Stimulated activated CD4-positive, alpha-beta T cell treated with anti-CD3 and anti-CD28 coated beads, Interleukin-1b, Interleukin-23, amount 100 ng/mL, for 1 hour (primary cell): Measurements from ENCODE around the gene AP4E1.
"Not testable (repeated sequence)": the region's sequence is repeated elsewhere in the genome, so short reads cannot be mapped to it uniquely, and the experiment has no call there.

ENCODE experiments used
- DNase-seq, 2 donors: peaks; one replicate each; pipeline ENCODE4 v3.0.0-alpha.2; 2020; ENCODE audit warnings: low read depth in 2 of 2

Gene AP4E1

GRCh38 chr15:50945725-50946124 is 37.2 kb downstream of the AP4E1 start:
- no peak for DNase-seq

- DNase-seq = not testable (repeated sequence)
Observed at GRCh38 chr15:50950745-50951144, 42.3 kb downstream of the AP4E1 start.

GRCh38 chr15:50953302-50953701 is 44.8 kb downstream of the AP4E1 start:
- DNase-seq = no peak

- DNase-seq = not testable (repeated sequence)
Observed at GRCh38 chr15:50954837-50955236, 46.4 kb downstream of the AP4E1 start.

GRCh38 chr15:50959717-50960116 is 51.2 kb downstream of the AP4E1 start:
- DNase-seq = no peak

- DNase-seq = no peak
Observed at GRCh38 chr15:50964075-50964474, 55.6 kb downstream of the AP4E1 start.

- no peak for DNase-seq
Observed at GRCh38 chr15:50968353-50968752, 59.9 kb downstream of the AP4E1 start.

GRCh38 chr15:50970524-50970923 is 62.0 kb downstream of the AP4E1 start:
- DNase-seq = no peak

GRCh38 chr15:50971115-50971514 is 62.6 kb downstream of the AP4E1 start:
- no peak for DNase-seq

GRCh38 chr15:50971542-50971941 is 63.1 kb downstream of the AP4E1 start:
- DNase-seq = no peak

- no peak for DNase-seq
Observed at GRCh38 chr15:50973605-50974004, 65.1 kb downstream of the AP4E1 start.

GRCh38 chr15:50977162-50977561 is 68.7 kb downstream of the AP4E1 start:
- no peak for DNase-seq

GRCh38 chr15:50978580-50978979 is 70.1 kb downstream of the AP4E1 start:
- no peak for DNase-seq

- no peak for DNase-seq
Observed at GRCh38 chr15:50979041-50979440, 70.6 kb downstream of the AP4E1 start.

GRCh38 chr15:50993598-50993997 is 85.1 kb downstream of the AP4E1 start:
- no peak for DNase-seq

GRCh38 chr15:50996641-50997040 is 88.2 kb downstream of the AP4E1 start:
- DNase-seq = no peak

GRCh38 chr15:50997371-50998051 is 89.0 kb downstream of the AP4E1 start:
- no peak for DNase-seq

GRCh38 chr15:51004103-51004551 is 95.6 kb downstream of the AP4E1 start:
- no peak for DNase-seq

GRCh38 chr15:51006336-51006985 is 98.0 kb downstream of the AP4E1 start:
- no peak for DNase-seq

GRCh38 chr15:51007131-51007666 is 98.7 kb downstream of the AP4E1 start:
- no peak for DNase-seq

GRCh38 chr15:51011212-51011611 is 102.7 kb downstream of the AP4E1 start:
- no peak for DNase-seq

GRCh38 chr15:51016615-51017014 is 108.1 kb downstream of the AP4E1 start:
- no peak for DNase-seq

- DNase-seq = no peak
Observed at GRCh38 chr15:51022206-51022605, 113.7 kb downstream of the AP4E1 start.
